HS-27A (cell line): ENCODE results near the gene LRRC26.

Experiments
- DNase-seq: peaks from one replicate; pipeline ENCODE4 v3.0.0-alpha.2; 2012; ENCODE audit warnings: low read depth, missing footprints

The LRRC26 gene

GRCh38 chr9:137183980-137184595 is 14.2 kb upstream of the LRRC26 start:
- no peak for DNase-seq

DNA sequence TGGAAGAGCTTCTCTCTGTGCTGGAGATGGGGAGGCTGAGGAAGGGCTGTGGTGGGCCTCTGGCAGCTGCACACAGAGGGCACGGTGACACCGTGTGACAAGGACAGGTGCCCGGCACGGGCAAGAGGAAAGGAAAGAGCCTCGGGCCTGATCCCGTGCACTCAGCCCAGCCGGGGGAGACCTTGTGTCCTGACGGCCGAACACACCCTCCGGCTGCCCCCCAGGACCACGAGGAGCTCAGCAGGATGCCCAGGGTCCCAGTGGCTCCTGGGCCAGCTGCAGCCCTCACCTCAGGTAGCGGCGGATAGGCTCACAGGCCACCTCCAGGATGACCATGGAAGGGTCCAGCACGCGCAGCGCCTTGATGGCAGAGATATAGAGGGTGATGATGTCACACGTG is 13.0 kb upstream of the LRRC26 start:
- DNase-seq = no peak

DNA sequence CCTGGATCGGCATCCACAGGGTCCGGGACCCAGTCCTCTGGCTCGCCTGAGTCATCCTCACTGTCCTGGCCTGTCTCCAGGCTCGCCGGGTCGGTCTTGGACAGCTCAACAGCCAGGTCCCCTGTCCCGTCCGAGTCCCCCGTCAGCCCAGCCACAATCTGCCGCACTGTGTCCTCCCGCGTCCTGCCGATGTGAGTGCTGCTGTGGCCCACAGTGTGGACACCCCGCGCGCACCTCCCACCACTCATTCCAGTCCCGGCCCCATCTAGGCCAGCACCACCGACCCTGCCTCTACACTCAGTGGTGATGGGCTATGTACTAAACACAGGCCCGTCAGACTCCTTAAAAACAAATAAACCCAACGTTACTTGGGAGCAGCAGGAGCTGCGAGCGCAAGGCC is 11.8 kb upstream of the LRRC26 start:
- DNase-seq = no peak

DNA sequence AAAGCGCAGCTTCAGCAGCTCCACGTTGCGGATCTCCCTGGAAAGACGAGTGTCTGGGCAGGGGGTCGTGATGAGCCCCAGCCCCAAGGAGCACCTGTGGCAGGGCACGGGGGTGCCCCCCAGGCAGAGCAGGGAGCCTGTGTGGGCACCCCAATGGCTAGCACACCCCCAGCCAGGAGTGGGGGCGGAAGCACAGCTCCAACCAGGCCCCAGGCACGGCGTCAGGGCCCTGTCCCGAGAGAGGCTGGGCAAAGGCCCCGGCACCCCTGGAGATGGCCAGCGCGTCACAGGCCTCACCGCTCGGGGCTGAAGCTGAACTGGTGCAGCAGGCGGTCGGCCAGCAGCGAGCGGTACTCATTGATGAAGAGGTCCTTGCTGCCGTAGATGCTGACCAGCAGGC is 10.6 kb upstream of the LRRC26 start:
- DNase-seq = no peak

GRCh38 chr9:137179761-137180160 is 9.9 kb upstream of the LRRC26 start:
- DNase-seq = no peak

DNA sequence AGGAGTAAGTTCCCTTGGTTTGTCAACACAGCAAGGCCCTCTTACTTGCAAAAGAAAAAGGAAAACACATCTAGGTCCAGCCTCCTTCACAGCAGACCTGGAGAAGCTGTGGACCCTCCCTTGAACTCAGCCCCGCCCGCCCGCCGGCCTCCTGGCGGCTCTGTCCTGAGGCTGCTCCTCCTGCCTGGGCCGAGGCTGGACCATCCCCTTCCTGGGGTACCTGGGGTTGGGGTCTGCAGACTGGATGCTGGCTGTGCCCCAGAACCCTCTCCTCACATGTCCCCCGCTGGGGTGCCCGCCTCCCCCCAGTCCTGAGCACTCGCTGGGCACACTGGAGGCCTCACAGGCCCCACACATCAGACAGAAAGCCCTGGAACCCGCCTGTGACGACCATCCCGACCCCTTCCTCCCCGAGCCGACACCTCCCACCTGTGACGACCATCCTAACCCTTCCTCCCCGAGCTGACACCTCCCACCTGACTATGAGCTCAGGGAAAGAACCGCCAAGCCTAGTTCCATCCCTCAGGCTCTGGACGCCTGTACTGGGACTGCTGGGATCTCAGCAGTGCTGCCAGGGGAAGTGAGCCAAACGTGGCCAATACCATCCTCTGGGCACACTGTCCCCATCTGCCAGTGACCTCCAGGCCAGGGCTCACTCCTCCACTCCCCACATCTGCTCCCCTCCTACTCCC is 9.2 kb upstream of the LRRC26 start:
- DNase-seq = no peak

DNA sequence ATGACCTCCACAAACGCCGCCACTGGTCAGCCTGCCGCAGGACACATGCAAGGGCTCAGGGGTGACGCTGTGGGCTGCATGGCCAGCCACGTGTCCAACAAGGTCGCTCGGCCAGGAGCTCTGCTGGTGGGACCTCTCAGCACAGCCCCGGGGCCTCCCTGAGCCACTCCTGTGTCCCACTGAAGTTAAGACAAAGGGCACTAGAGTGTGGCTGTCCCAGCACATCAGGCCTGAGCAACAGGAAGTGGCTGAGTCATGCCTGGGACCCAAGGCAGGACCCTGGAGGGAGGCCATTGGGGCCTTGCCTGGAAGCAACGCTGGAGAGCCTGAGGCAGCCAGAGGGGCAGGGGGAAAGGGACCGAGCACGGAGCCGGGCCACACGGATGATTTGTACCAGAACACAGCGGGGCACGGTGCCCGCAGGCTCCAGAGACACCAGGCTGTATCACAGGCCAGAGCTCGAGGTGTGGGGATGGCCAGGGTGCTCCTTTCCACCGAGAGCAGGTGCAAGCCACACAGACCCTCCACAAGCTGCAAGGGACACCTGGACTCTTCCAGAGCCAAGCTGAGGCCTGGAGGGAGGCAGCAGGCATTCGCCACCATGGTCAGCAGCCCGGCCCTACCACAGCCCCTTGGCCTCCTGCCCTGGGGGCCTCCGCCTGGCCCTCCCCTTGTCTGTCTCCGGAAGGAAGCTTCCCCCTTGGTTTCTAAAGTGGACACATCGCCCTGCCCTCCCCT is 8.5 kb upstream of the LRRC26 start:
- DNase-seq = no peak

- no peak for DNase-seq
Measured at GRCh38 chr9:137176302-137177182, 6.7 kb upstream of the LRRC26 start.

GRCh38 chr9:137175345-137175961 is 5.6 kb upstream of the LRRC26 start:
- no peak for DNase-seq

DNA sequence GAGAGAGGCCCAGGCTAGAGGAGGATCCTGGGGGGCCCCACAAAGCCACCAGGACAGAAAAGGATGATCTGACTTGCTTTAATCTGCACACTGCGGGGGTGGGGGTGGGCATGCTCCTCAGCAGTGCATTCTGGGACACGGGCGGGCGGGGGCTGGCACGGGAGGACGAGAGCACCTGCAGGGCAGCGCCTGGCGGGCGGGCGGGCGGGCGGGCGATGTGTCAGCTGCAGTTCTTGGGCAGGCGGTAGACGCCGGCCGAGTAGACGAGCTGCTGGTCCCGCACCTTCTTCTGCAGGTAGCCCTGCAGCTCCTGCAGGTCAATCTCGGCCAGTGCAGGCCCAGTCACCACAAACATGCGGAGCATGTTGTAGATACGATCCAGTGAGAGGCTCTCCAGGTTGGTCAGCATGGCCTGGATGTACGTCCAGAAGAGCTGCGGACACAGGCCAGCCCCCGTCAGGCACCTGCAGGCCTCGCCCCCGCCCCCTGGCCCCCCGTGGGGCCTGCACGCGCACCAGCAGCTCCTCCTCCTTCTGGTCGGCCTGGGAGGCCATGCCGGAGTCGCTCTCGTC is 5.0 kb upstream of the LRRC26 start:
- no peak for DNase-seq

DNA sequence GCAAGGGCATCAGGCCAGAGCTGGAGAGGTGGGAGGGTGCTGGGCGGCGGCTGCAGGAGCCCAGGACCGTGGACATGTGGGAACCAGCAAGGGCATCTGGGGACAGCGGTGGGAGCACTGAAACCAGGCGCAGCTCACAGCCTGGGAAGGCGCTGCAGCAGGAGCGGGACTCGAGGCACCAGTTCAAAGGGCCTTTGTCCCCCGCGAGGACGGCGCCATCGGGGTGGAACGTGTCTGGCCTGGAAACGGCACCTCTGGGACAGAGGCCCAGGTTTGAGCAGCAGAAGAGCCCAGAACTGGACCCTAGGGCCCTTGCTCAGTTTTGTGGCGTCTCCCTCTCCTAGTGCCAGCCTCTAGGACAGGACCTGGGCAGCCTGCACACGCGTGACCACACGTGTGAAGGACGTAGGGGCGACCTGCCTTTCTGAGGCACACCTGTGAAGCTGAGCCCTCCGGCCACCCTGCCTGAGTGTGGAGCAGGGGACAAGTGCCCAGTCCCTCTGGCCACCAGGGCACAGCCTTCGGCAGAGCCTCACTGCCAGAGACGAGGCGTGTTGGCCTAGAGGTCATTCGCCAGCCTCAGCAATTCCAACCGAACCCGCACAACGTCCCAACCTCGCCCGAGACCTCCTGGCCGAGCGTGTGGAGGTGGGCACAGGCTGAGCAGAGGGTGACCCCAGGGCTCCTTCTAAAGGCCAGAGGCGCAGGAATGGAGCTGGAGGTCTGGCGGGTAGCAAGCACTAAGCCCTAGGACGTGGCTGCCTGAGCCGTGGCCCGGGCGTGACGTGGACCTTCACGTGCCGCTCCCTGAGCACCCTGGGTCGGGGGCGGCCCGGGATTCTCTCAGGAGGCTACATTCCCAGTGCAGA is 4.2 kb upstream of the LRRC26 start:
- no peak for DNase-seq

DNA sequence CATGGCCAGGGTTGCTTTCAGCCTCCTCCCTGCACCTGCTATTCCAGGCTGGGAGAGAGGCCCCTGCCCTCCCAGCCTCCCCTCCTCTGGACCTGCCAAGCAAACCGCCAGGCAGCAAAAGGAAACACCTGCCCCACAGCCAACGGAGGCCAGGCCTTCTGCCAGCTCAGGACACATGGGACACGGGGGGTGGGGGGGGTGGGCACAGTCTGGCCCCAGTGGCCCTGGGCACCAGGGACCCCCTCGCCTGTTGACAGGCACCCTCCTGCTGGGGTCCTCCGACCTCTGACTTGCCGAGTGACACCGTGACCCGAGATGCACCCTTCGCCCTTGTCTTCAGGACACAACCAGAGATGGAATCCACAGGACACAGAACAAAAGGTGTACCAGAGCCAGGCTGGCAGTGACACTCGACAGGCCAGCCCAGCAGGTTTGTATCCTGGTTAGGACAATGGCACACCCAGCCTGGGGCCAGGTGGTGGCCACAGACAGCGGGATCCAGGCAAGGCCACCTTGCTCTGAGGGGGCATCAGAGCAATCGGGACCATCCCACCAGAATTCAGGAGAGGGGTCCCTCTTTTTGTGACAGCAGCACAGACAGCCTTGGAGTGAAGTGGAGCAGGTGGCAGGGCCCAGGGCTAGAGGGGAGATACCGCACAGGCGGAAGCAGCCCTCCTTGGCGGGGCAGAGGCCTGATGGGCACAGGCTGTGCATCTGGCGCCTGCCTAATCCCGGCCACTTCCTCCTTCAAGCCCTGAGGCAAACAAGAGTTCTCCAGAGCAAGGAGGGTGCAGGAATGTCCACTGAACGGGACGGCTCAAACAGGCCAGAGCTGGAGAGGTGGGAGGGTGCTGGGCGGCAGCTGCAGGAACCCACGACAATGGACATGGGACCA is 3.3 kb upstream of the LRRC26 start:
- DNase-seq = no peak

- no peak for DNase-seq
Measured at GRCh38 chr9:137171149-137171900, 1.5 kb upstream of the LRRC26 start.

DNA sequence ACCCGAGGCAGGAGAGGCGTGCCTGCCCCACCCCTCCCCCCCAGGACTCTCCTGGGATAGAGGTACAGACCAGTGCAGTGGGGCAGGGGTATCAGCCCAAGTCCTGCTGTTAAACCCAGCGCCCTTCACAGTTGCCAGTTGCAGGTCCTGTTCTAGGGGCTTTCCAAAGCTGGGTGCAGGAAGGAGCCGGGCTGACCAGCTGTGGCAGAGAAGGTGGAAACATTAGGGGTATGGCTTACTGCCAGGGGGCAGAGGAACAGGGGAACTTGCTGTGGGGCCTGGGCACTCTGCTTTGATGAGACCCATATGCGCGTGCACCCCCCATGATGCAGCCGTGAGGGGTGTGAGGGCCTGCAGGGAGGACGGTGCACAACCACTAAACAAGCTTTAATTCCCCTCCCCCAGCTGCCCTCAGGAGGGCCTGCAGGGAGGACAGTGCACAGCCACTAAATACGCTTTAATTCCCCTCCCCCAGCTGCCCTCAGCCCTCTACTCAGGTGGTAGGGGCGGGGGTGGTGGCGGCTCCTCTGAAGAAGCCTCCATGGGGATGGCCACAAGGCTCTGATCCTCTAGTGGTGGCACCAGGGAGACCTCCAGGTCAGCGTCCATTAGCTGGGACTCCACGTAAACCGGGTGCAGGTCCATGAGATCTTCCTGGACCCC is 766 bp upstream of the LRRC26 start:
- no peak for DNase-seq

GRCh38 chr9:137168904-137169856 is 671 bp downstream of the LRRC26 start:
- no peak for DNase-seq

DNA sequence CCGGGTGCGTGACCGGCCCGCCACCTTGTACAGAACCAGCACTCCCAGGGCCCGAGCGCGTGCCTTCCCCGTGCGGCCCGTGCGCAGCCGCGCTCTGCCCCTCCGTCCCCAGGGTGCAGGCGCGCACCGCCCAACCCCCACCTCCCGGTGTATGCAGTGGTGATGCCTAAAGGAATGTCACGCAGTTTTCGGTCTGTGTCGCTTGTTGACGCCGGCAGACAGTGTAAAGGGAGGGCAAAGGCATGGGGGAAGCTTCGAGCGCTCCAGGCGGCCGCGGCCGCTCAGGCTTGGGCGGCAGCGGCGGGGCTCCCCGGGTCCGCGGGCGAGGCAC is 1.3 kb downstream of the LRRC26 start:
- no peak for DNase-seq
